HepG2 (cell line): Measurements from ENCODE around the gene ERF. TPM values are rescaled to one million over a fixed set of nuclear protein-coding genes. Genes with fewer than 3 reads are reported as not detected.

Source experiments
- CREM ChIP-seq, 2 experiments: sonication (generic) in 1 of 2; formaldehyde crosslinking in 1 of 2; IDR thresholded peaks; 2 replicates each; pipeline versions ENCODE4 v1.4.0 to v1.6.1; 2016 to 2020; ENCODE audit warnings: antibody characterized with exemption in 1 of 2, mild to moderate bottlenecking in 1 of 2, missing genetic modification reagents in 1 of 2
- DDIT3 ChIP-seq: sonication (generic); formaldehyde crosslinking; IDR thresholded peaks from 2 replicates; pipeline ENCODE4 v1.4.0; 2020; ENCODE audit warnings: mild to moderate bottlenecking, missing genetic modification reagents
- FOXK1 ChIP-seq: sonication (generic); formaldehyde crosslinking; IDR thresholded peaks from 2 replicates; pipeline ENCODE4 v1.4.0; 2020; ENCODE audit warnings: low read depth, missing genetic modification reagents, borderline replicate concordance
- IKZF1 ChIP-seq: fragments of 450-650 bp; IDR thresholded peaks from 2 replicates; pipeline ENCODE4 v1.7.1; 2016
- MTF2 ChIP-seq: sonication (generic); formaldehyde crosslinking; IDR thresholded peaks from 2 replicates; pipeline ENCODE4 v1.5.0; 2020; ENCODE audit warnings: missing genetic modification reagents, borderline replicate concordance
- NCOA5 ChIP-seq: sonication (generic); formaldehyde crosslinking; IDR thresholded peaks from 2 replicates; pipeline ENCODE4 v1.4.0; 2020; ENCODE audit warnings: missing genetic modification reagents
- PPARG ChIP-seq: conservative IDR thresholded peaks from 2 replicates; pipeline ENCODE4 v1.6.1; 2016; ENCODE audit warnings: missing biosample characterization, missing genetic modification reagents
- PTBP1 ChIP-seq: fragments of 200-400 bp; formaldehyde crosslinking; IDR thresholded peaks from 2 replicates; pipeline ENCODE4 v1.6.1; 2018; ENCODE audit warnings: low read length, low read depth; ENCODE audit not compliant: poor library complexity, severe bottlenecking
- RBM39 ChIP-seq: fragments of 200-400 bp; formaldehyde crosslinking; IDR thresholded peaks from one replicate; pipeline ENCODE4 v1.6.1; 2018; ENCODE audit warnings: antibody characterized with exemption, mild to moderate bottlenecking, low read depth, low read length; ENCODE audit not compliant: poor library complexity, severe bottlenecking
- TEAD3 ChIP-seq: optimal IDR thresholded peaks from 2 replicates; pipeline ENCODE3; 2016; ENCODE audit warnings: borderline replicate concordance
- ZNF180 ChIP-seq: sonication (generic); formaldehyde crosslinking; IDR thresholded peaks from 2 replicates; pipeline ENCODE4 v1.4.0; 2020; ENCODE audit warnings: low read depth, missing genetic modification reagents, borderline replicate concordance
- ZNF234 ChIP-seq: sonication (generic); formaldehyde crosslinking; conservative IDR thresholded peaks from 2 replicates; pipeline ENCODE4 v1.5.1; 2020; ENCODE audit warnings: mild to moderate bottlenecking, missing genetic modification reagents
- ZNF317 ChIP-seq: sonication (generic); formaldehyde crosslinking; IDR thresholded peaks from 2 replicates; pipeline ENCODE4 v1.5.0; 2020; ENCODE audit warnings: mild to moderate bottlenecking, missing genetic modification reagents
- ZNF34 ChIP-seq: sonication (generic); formaldehyde crosslinking; IDR thresholded peaks from 2 replicates; pipeline ENCODE4 v1.4.0; 2020; ENCODE audit warnings: mild to moderate bottlenecking, missing genetic modification reagents, borderline replicate concordance
- ZNF441 ChIP-seq: sonication (generic); formaldehyde crosslinking; IDR thresholded peaks from 2 replicates; pipeline ENCODE4 v1.7.0; 2021; ENCODE audit warnings: missing genetic modification reagents, borderline replicate concordance
- ZNF800 ChIP-seq: sonication (generic); formaldehyde crosslinking; IDR thresholded peaks from 2 replicates; pipeline ENCODE4 v1.4.0; 2020; ENCODE audit warnings: missing genetic modification reagents
- polyA plus RNA-seq, 8 experiments: library from polyadenylated mRNA; depleted of rRNA in 3 of 8; stranded (reverse) in 7 of 8; unstranded in 1 of 8; fragments of >200 nt; fragmentation: Illumina TruSeq in 4 of 8; extraction: Trizol in 4 of 8; gene quantifications; 2 replicates each; pipeline versions ENCODE4 v1.2.1 to v1.2.3, GENCODE V29; 2011 to 2016; ENCODE audit warnings: low read depth in 4 of 8, missing spikeins in 1 of 8, mixed read lengths in 1 of 8; ENCODE audit not compliant: insufficient read depth in 1 of 8
- total RNA-seq, 5 experiments: library from RNA; depleted of rRNA; stranded (reverse); fragments of >200 nt; fragmentation: Illumina TruSeq; extraction: Trizol; gene quantifications; 2 replicates each; pipeline ENCODE4 v1.2.3, GENCODE V29; 2016; ENCODE audit warnings: low read depth in 1 of 5
- TF ChIP-seq, protein P1 (sequence below): sonication (generic); formaldehyde crosslinking; IDR thresholded peaks from 2 replicates; pipeline ENCODE4 v1.4.0; 2020; ENCODE audit warnings: low read depth, missing genetic modification reagents
- TF ChIP-seq, protein P2 (sequence below): sonication (generic); formaldehyde crosslinking; IDR thresholded peaks from 2 replicates; pipeline ENCODE4 v1.4.0; 2020; ENCODE audit warnings: missing genetic modification reagents
- TF ChIP-seq, protein P3 (sequence below): sonication (generic); formaldehyde crosslinking; IDR thresholded peaks from 2 replicates; pipeline ENCODE4 v1.5.0; 2020; ENCODE audit warnings: mild to moderate bottlenecking, missing genetic modification reagents

The ERF gene
- total and polyA plus RNA-seq, 2 of the 13 experiments (the other 11 are each of a cell fraction or from before 2014, with no cell fraction given), result 67.1 to 69.9 TPM

GRCh38 chr19:42216653-42217519 lies 38.0 kb downstream of the ERF start (continued):
- TF ChIP-seq, protein P1, sequence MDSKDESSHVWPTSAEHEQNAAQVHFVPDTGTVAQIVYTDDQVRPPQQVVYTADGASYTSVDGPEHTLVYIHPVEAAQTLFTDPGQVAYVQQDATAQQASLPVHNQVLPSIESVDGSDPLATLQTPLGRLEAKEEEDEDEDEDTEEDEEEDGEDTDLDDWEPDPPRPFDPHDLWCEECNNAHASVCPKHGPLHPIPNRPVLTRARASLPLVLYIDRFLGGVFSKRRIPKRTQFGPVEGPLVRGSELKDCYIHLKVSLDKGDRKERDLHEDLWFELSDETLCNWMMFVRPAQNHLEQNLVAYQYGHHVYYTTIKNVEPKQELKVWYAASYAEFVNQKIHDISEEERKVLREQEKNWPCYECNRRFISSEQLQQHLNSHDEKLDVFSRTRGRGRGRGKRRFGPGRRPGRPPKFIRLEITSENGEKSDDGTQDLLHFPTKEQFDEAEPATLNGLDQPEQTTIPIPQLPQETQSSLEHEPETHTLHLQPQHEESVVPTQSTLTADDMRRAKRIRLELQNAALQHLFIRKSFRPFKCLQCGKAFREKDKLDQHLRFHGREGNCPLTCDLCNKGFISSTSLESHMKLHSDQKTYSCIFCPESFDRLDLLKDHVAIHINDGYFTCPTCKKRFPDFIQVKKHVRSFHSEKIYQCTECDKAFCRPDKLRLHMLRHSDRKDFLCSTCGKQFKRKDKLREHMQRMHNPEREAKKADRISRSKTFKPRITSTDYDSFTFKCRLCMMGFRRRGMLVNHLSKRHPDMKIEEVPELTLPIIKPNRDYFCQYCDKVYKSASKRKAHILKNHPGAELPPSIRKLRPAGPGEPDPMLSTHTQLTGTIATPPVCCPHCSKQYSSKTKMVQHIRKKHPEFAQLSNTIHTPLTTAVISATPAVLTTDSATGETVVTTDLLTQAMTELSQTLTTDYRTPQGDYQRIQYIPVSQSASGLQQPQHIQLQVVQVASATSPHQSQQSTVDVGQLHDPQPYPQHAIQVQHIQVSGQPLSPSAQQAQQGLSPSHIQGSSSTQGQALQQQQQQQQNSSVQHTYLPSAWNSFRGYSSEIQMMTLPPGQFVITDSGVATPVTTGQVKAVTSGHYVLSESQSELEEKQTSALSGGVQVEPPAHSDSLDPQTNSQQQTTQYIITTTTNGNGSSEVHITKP (CRISPR knock-in tag), result peak; percentile 98
- TF ChIP-seq IKZF1 (no peak), ZNF34 (no peak), CREM (IDR thresholded peaks at IDR 0.05) (no peak), CREM (CRISPR knock-in tag; IDR thresholded peaks at IDR 0.05) (no peak), ZNF234 (CRISPR knock-in tag) (no peak), ZNF800 (CRISPR knock-in tag) (no peak), PTBP1 (no peak), ZNF180 (CRISPR knock-in tag) (no peak), NCOA5 (CRISPR knock-in tag) (no peak), FOXK1 (CRISPR knock-in tag) (no peak), MTF2 (CRISPR knock-in tag) (no peak), ZNF441 (CRISPR knock-in tag) (peak; percentile 9; the same call in 1 of the 2 replicates), TEAD3 (CRISPR knock-in tag) (no peak), DDIT3 (no peak), RBM39 (peak; percentile 37), PPARG (CRISPR knock-in tag) (no peak), ZNF317 (CRISPR knock-in tag) (no peak; the same call in 1 of the 2 replicates)
- TF ChIP-seq, protein P2, sequence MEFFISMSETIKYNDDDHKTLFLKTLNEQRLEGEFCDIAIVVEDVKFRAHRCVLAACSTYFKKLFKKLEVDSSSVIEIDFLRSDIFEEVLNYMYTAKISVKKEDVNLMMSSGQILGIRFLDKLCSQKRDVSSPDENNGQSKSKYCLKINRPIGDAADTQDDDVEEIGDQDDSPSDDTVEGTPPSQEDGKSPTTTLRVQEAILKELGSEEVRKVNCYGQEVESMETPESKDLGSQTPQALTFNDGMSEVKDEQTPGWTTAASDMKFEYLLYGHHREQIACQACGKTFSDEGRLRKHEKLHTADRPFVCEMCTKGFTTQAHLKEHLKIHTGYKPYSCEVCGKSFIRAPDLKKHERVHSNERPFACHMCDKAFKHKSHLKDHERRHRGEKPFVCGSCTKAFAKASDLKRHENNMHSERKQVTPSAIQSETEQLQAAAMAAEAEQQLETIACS (CRISPR knock-in tag), result no peak
- TF ChIP-seq, protein P3, sequence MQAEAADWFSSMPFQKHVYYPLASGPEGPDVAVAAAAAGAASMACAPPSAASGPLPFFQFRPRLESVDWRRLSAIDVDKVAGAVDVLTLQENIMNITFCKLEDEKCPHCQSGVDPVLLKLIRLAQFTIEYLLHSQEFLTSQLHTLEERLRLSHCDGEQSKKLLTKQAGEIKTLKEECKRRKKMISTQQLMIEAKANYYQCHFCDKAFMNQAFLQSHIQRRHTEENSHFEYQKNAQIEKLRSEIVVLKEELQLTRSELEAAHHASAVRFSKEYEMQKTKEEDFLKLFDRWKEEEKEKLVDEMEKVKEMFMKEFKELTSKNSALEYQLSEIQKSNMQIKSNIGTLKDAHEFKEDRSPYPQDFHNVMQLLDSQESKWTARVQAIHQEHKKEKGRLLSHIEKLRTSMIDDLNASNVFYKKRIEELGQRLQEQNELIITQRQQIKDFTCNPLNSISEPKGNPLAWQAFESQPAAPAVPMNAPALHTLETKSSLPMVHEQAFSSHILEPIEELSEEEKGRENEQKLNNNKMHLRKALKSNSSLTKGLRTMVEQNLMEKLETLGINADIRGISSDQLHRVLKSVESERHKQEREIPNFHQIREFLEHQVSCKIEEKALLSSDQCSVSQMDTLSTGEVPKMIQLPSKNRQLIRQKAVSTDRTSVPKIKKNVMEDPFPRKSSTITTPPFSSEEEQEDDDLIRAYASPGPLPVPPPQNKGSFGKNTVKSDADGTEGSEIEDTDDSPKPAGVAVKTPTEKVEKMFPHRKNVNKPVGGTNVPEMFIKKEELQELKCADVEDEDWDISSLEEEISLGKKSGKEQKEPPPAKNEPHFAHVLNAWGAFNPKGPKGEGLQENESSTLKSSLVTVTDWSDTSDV, result no peak
